Ovary (tissue), 3 donors: ENCODE data around the gene SLC39A8.

Experiments
- POLR2A ChIP-seq: fragments of 450-650 bp; IDR thresholded peaks from one replicate; pipeline ENCODE4 v1.6.1; 2017; ENCODE audit warnings: antibody characterized with exemption, mild to moderate bottlenecking, moderate library complexity
- TF ChIP-seq, protein P1 (sequence below), 3 donors: fragments of 450-650 bp in 2 of 3; fragments of 200-600 bp in 1 of 3; IDR thresholded peaks; one replicate each; pipeline versions ENCODE4 v1.5.1 to v1.8.0; 2016 to 2022; ENCODE audit warnings: antibody characterized with exemption in 3 of 3, mild to moderate bottlenecking in 1 of 3
- donor health status: DM: no; HTN: no; CAD: no.

GRCh38 chr4:102343964-102344519 is 1.2 kb downstream of the SLC39A8 start:
- TF ChIP-seq, protein P1, sequence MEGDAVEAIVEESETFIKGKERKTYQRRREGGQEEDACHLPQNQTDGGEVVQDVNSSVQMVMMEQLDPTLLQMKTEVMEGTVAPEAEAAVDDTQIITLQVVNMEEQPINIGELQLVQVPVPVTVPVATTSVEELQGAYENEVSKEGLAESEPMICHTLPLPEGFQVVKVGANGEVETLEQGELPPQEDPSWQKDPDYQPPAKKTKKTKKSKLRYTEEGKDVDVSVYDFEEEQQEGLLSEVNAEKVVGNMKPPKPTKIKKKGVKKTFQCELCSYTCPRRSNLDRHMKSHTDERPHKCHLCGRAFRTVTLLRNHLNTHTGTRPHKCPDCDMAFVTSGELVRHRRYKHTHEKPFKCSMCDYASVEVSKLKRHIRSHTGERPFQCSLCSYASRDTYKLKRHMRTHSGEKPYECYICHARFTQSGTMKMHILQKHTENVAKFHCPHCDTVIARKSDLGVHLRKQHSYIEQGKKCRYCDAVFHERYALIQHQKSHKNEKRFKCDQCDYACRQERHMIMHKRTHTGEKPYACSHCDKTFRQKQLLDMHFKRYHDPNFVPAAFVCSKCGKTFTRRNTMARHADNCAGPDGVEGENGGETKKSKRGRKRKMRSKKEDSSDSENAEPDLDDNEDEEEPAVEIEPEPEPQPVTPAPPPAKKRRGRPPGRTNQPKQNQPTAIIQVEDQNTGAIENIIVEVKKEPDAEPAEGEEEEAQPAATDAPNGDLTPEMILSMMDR (IDR thresholded peaks at IDR 0.05), result no peak
- no peak for TF ChIP-seq POLR2A
